GM23248 (cell line): Measurements from ENCODE around the gene ERC2.

Experiments
- EZH2 ChIP-seq: fragments of 200-600 bp; sonication (generic); IDR thresholded peaks from 2 replicates; pipeline ENCODE4 v1.6.1; 2018; ENCODE audit warnings: antibody characterized with exemption, mild to moderate bottlenecking; ENCODE audit not compliant: insufficient read depth, poor library complexity, severe bottlenecking
- EZH2phosphoT487 ChIP-seq: fragments of 200-600 bp; sonication (generic); IDR thresholded peaks from 2 replicates; pipeline ENCODE4 v1.6.1; 2018; ENCODE audit warnings: antibody characterized with exemption, moderate library complexity, mild to moderate bottlenecking, low read depth; ENCODE audit not compliant: insufficient read depth

DNA sequence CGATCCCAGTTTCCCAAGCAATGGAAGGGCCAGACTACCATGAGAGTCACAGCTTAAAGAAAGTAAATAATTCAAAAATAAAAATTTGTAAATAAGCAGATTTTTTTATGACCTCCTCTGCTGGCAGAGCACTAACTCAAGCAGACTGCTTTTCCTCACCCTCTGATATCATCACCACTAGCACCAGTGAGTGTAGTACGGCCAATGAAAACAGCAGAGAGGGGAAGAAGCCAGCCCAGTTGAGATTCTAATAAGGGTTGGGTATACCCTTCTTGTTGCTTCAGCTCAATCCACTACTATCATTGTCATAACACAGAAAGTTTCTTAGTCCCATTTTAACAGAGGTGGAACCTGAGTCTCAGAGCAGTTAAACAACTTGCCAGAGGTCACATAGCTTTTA is 193.1 kb downstream of the ERC2 start:
- no peak for TF ChIP-seq EZH2
- TF ChIP-seq EZH2phosphoT487, result no peak
